ENCODE data around the gene FBLN2. TPM values are rescaled to one million over a fixed set of nuclear protein-coding genes. Genes with fewer than 3 reads are reported as not detected.

FBLN2 gene
- total RNA-seq, 1 donor from 2014 or later: 35.5 TPM

DNA sequence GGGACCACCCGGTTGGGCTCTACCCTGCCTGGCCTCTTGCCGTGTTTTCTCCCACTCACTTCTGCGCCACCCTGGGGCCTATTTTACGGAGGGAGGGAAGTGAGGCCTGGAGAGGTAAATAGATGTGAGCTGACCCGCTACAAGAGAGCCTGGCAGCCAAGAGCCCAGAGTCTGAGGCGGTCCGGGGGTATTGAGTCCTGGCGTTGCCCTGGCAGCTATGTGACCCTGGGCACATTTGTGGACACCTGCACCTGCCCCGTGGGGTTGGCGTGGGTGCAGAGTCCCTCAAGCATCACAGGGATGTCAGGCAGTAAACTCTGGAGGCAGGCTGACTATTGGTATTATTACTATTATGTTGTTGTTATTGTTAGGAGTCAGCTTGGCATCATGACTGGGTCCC lies 85.7 kb downstream of the FBLN2 start:
- Histone ChIP-seq H3K36me3 (ENCODE audit: control insufficient read depth in 3 of 3, insufficient read depth in 3 of 3, low read length in 3 of 3) (peaks cover 0 to 8% (median 4%) of the 10 kb centered on the region in 3 donors), H3K27me3 (ENCODE audit: control insufficient read depth in 3 of 3, insufficient read depth in 3 of 3, low read length in 3 of 3) (peaks cover 4 to 17% (median 9%) of the 10 kb centered on the region in 3 donors), H3K9me3 (ENCODE audit: control insufficient read depth in 3 of 3, low read length in 3 of 3) (no peaks in the 10 kb centered on the region), H3K9ac (ENCODE audit: low read depth in 1 of 3, low read length in 3 of 3) (no peak overlapping the region), H3K4me1 (ENCODE audit: control insufficient read depth in 3 of 3, insufficient read depth in 3 of 3, low read length in 3 of 3) (no peaks in the 10 kb centered on the region), H3K27ac (ENCODE audit: low read depth, low read length) (no peak overlapping the region), H3K4me3 (ENCODE audit: low read length in 3 of 3) (no peak overlapping the region)

DNA sequence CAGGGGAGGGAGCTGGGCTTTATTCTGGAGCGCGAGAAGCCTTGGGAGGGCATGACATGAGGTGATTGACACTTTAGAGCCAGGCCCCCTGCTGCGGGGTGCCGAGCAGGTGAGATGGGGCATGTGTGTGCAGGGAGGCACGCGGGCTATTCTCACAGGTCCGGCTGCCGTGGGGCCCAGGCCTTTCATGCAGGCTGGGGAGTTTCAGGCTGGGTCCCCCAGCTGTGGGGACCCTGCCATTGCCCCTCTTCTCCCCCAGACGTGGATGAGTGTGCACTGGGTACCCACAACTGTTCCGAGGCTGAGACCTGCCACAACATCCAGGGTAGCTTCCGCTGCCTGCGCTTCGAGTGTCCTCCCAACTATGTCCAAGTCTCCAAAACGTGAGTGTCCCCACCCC lies 87.3 kb downstream of the FBLN2 start:
- Histone ChIP-seq H3K27ac (ENCODE audit: low read depth, low read length) (no peak overlapping the region), H3K9me3 (ENCODE audit: control insufficient read depth in 3 of 3, low read length in 3 of 3) (no peaks in the 10 kb centered on the region), H3K27me3 (ENCODE audit: control insufficient read depth in 3 of 3, insufficient read depth in 3 of 3, low read length in 3 of 3) (peaks cover 4 to 28% (median 17%) of the 10 kb centered on the region in 3 donors), H3K36me3 (ENCODE audit: control insufficient read depth in 3 of 3, insufficient read depth in 3 of 3, low read length in 3 of 3) (peaks cover 0 to 4% (median 3%) of the 10 kb centered on the region in 3 donors), H3K9ac (ENCODE audit: low read depth in 1 of 3, low read length in 3 of 3) (no peak overlapping the region), H3K4me1 (ENCODE audit: control insufficient read depth in 3 of 3, insufficient read depth in 3 of 3, low read length in 3 of 3) (no peaks in the 10 kb centered on the region), H3K4me3 (ENCODE audit: low read length in 3 of 3) (no peak overlapping the region)

GRCh38 chr3:13636874-13637273 lies 87.9 kb downstream of the FBLN2 start:
- no peaks in the 10 kb centered on the region for H3K4me1 ChIP-seq (ENCODE audit: control insufficient read depth in 3 of 3, insufficient read depth in 3 of 3, low read length in 3 of 3)
- peaks cover 0 to 2% (median 2%) of the 10 kb centered on the region in 3 donors for H3K36me3 ChIP-seq (ENCODE audit: control insufficient read depth in 3 of 3, insufficient read depth in 3 of 3, low read length in 3 of 3)
- H3K9ac ChIP-seq (ENCODE audit: low read depth in 1 of 3, low read length in 3 of 3): no peak overlapping the region

GRCh38 chr3:13637311-13637891 lies 88.5 kb downstream of the FBLN2 start:
- Histone ChIP-seq H3K27me3 (ENCODE audit: control insufficient read depth in 3 of 3, insufficient read depth in 3 of 3, low read length in 3 of 3) (peaks cover 9 to 30% (median 17%) of the 10 kb centered on the region in 3 donors), H3K36me3 (ENCODE audit: control insufficient read depth in 3 of 3, insufficient read depth in 3 of 3, low read length in 3 of 3) (peaks cover 0 to 2% (median 2%) of the 10 kb centered on the region in 3 donors), H3K27ac (ENCODE audit: low read depth, low read length) (no peak overlapping the region)

More at GRCh38 chr3:13636874-13637273, 87.9 kb downstream of the FBLN2 start:
- H3K27me3 ChIP-seq (ENCODE audit: control insufficient read depth in 3 of 3, insufficient read depth in 3 of 3, low read length in 3 of 3): peaks cover 8 to 30% (median 17%) of the 10 kb centered on the region in 3 donors
- H3K9me3 ChIP-seq (ENCODE audit: control insufficient read depth in 3 of 3, low read length in 3 of 3): no peaks in the 10 kb centered on the region
- no peak overlapping the region for H3K27ac ChIP-seq (ENCODE audit: low read depth, low read length)
- H3K4me3 ChIP-seq (ENCODE audit: low read length in 3 of 3): no peak overlapping the region

GRCh38 chr3:13637953-13638352 lies 89.0 kb downstream of the FBLN2 start:
- H3K4me3 ChIP-seq (ENCODE audit: low read length in 3 of 3): no peak overlapping the region
- H3K27me3 ChIP-seq (ENCODE audit: control insufficient read depth in 3 of 3, insufficient read depth in 3 of 3, low read length in 3 of 3): peaks cover 14 to 30% (median 17%) of the 10 kb centered on the region in 3 donors
- peaks cover 0 to 2% (median under 1%) of the 10 kb centered on the region in 3 donors for H3K36me3 ChIP-seq (ENCODE audit: control insufficient read depth in 3 of 3, insufficient read depth in 3 of 3, low read length in 3 of 3)
- H3K9ac ChIP-seq (ENCODE audit: low read depth in 1 of 3, low read length in 3 of 3): no peak overlapping the region
- H3K4me1 ChIP-seq (ENCODE audit: control insufficient read depth in 3 of 3, insufficient read depth in 3 of 3, low read length in 3 of 3): no peaks in the 10 kb centered on the region
- no peaks in the 10 kb centered on the region for H3K9me3 ChIP-seq (ENCODE audit: control insufficient read depth in 3 of 3, low read length in 3 of 3)
- H3K27ac ChIP-seq (ENCODE audit: low read depth, low read length): no peak overlapping the region

More at GRCh38 chr3:13637311-13637891, 88.5 kb downstream of the FBLN2 start:
- Histone ChIP-seq H3K9me3 (ENCODE audit: control insufficient read depth in 3 of 3, low read length in 3 of 3) (no peaks in the 10 kb centered on the region), H3K4me3 (ENCODE audit: low read length in 3 of 3) (no peak overlapping the region), H3K4me1 (ENCODE audit: control insufficient read depth in 3 of 3, insufficient read depth in 3 of 3, low read length in 3 of 3) (no peaks in the 10 kb centered on the region), H3K9ac (ENCODE audit: low read depth in 1 of 3, low read length in 3 of 3) (no peak overlapping the region)

DNA sequence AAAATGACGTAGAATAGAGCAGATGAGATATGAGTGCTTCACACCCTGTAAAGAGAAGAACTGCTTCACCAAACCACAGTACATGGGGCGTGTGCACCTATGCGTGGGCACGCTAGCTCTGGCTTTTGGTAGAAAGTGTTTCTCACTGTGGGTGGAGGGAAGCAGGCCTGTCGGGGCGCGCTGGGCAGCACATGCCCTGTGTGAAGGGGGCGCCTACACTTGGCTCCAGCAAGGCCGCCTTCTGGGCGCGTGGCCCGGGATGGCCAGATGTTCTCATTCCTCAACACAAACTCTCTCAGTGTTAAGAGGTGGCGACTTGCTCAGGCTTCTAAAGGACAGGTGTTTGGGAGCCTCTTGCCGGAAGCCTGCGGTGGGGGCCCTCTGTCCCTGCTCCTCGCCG lies 90.0 kb downstream of the FBLN2 start:
- Histone ChIP-seq H3K27me3 (ENCODE audit: control insufficient read depth in 3 of 3, insufficient read depth in 3 of 3, low read length in 3 of 3) (peaks cover 14 to 30% (median 17%) of the 10 kb centered on the region in 3 donors), H3K9ac (ENCODE audit: low read depth in 1 of 3, low read length in 3 of 3) (no peak overlapping the region), H3K4me3 (ENCODE audit: low read length in 3 of 3) (no peak overlapping the region), H3K9me3 (ENCODE audit: control insufficient read depth in 3 of 3, low read length in 3 of 3) (no peaks in the 10 kb centered on the region), H3K36me3 (ENCODE audit: control insufficient read depth in 3 of 3, insufficient read depth in 3 of 3, low read length in 3 of 3) (peaks cover 0 to 2% (median 0%) of the 10 kb centered on the region in 3 donors), H3K4me1 (ENCODE audit: control insufficient read depth in 3 of 3, insufficient read depth in 3 of 3, low read length in 3 of 3) (no peaks in the 10 kb centered on the region), H3K27ac (ENCODE audit: low read depth, low read length) (no peak overlapping the region)

- Histone ChIP-seq H3K9me3 (ENCODE audit: control insufficient read depth in 3 of 3, low read length in 3 of 3) (no peaks in the 10 kb centered on the region), H3K9ac (ENCODE audit: low read depth in 1 of 3, low read length in 3 of 3) (no peak overlapping the region), H3K4me3 (ENCODE audit: low read length in 3 of 3) (no peak overlapping the region), H3K36me3 (ENCODE audit: control insufficient read depth in 3 of 3, insufficient read depth in 3 of 3, low read length in 3 of 3) (peaks cover 0 to 2% (median 0%) of the 10 kb centered on the region in 3 donors), H3K4me1 (ENCODE audit: control insufficient read depth in 3 of 3, insufficient read depth in 3 of 3, low read length in 3 of 3) (peaks cover 3 to 6% (median 4%) of the 10 kb centered on the region in 3 donors), H3K27ac (ENCODE audit: low read depth, low read length) (no peak overlapping the region), H3K27me3 (ENCODE audit: control insufficient read depth in 3 of 3, insufficient read depth in 3 of 3, low read length in 3 of 3) (peaks cover 20 to 38% (median 21%) of the 10 kb centered on the region in 3 donors)
Measured at GRCh38 chr3:13642597-13642996, 93.7 kb downstream of the FBLN2 start.

DNA sequence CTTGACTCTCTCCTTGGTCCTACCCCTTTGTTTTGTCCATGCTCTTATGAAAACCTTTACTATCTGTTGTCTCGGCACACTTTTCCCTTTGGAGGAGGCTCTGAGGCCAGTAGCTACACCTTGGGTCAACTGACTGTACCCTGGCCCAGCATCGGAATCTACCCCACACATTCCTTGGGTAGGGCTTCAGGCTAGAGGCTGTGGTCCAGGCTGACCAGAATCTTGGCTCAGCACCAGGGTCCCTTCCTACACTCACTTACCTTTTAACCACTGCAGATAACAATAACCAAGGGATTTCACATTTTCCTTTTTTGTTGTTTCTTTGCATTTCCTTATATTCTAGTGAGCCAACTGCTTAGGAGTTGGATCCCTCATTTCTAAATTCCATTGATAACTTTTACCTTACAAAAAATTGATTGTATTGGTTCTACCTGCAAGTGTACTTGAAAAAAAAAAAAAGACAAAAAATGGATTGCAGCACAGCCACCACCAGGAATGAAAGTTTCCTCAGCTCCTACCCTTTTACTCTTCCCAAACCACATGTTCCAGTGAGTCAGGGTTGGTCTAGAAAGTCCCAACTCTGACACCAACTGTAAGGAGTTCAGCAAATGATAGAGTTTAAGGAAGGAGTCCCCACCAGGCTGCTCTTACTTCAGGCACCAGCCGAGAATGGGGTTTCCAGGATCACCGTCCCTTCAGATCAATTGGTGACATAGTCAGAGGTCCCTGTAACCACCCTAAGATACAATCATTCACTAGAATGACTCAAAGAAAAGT lies 95.6 kb downstream of the FBLN2 start:
- Histone ChIP-seq H3K36me3 (ENCODE audit: control insufficient read depth in 3 of 3, insufficient read depth in 3 of 3, low read length in 3 of 3) (no peaks in the 10 kb centered on the region), H3K9ac (ENCODE audit: low read depth in 1 of 3, low read length in 3 of 3) (no peak overlapping the region), H3K9me3 (ENCODE audit: control insufficient read depth in 3 of 3, low read length in 3 of 3) (no peaks in the 10 kb centered on the region), H3K4me1 (ENCODE audit: control insufficient read depth in 3 of 3, insufficient read depth in 3 of 3, low read length in 3 of 3) (peaks cover 11 to 12% (median 11%) of the 10 kb centered on the region in 3 donors), H3K4me3 (ENCODE audit: low read length in 3 of 3) (no peak overlapping the region), H3K27me3 (ENCODE audit: control insufficient read depth in 3 of 3, insufficient read depth in 3 of 3, low read length in 3 of 3) (peaks cover 20 to 32% (median 25%) of the 10 kb centered on the region in 3 donors), H3K27ac (ENCODE audit: low read depth, low read length) (no peak overlapping the region)

DNA sequence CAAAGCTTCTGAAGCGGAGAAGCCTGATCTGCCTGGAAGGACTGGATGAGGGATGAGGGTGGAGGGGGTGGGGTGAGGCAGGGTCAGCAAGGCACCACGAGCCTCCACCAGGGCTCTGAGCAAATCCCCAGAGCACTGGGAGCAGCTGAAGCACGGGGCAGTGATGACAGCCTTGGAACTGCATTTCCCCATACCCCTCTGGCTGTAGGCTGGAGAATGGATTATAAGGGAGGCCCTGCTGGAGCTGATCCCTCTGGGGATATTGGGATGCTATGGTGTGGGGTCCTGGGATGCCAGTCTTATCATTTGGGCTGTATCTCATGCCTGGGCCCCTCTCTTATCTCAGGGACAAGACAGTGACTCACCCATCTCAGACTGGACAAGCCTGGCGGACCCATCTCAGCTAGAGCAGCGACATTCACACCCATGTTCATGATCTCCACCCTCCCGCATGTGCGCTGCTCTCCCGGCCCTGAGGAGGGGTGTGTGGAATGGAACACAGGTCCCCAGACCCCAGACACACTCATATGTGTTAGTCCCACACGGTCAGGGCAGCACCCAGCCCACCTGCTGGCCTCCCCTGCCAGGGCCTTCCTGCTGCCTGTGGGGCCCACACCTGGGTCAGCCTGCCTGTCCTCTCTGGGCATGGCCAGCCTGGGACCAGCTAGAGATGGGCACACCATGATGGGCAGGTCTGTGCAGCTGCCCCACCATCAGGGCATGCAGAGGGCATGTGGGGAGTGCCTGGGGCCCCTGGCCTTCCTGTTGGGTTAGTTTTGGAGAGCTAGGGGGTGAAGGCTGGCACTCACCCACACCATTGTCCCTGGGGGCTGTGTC lies 97.1 kb downstream of the FBLN2 start:
- peaks cover 0 to 2% (median 0%) of the 10 kb centered on the region in 3 donors for H3K9me3 ChIP-seq (ENCODE audit: control insufficient read depth in 3 of 3, low read length in 3 of 3)
- peaks cover 13 to 26% (median 25%) of the 10 kb centered on the region in 3 donors for H3K27me3 ChIP-seq (ENCODE audit: control insufficient read depth in 3 of 3, insufficient read depth in 3 of 3, low read length in 3 of 3)
- no peak overlapping the region for H3K4me3 ChIP-seq (ENCODE audit: low read length in 3 of 3)
- no peak overlapping the region for H3K27ac ChIP-seq (ENCODE audit: low read depth, low read length)
- peaks cover 11 to 15% (median 12%) of the 10 kb centered on the region in 3 donors for H3K4me1 ChIP-seq (ENCODE audit: control insufficient read depth in 3 of 3, insufficient read depth in 3 of 3, low read length in 3 of 3)
- no peak overlapping the region for H3K9ac ChIP-seq (ENCODE audit: low read depth in 1 of 3, low read length in 3 of 3)
- no peaks in the 10 kb centered on the region for H3K36me3 ChIP-seq (ENCODE audit: control insufficient read depth in 3 of 3, insufficient read depth in 3 of 3, low read length in 3 of 3)
